BE2C (cell line): ENCODE results near the gene ROCK1.

Experiments used
- DNase-seq: peaks from one replicate; pipeline ENCODE4 v3.0.0-alpha.2; 2020
- H3K27me3 ChIP-seq: fragments of 250-450 bp; sonication (Bioruptor Pico); 2 replicates; pipeline ENCODE4 v1.5.1; 2020; ENCODE audit warnings: mild to moderate bottlenecking
- H3K36me3 ChIP-seq: fragments of 250-450 bp; sonication (Bioruptor Pico); 2 replicates; pipeline ENCODE4 v1.5.1; 2020; ENCODE audit warnings: mild to moderate bottlenecking
- H3K4me1 ChIP-seq: fragments of 250-450 bp; sonication (Bioruptor Pico); 2 replicates; pipeline ENCODE4 v1.5.1; 2020
- H3K4me3 ChIP-seq: 2 replicates; pipeline ENCODE4 v1.5.1; 2011; ENCODE audit warnings: low read depth, low read length
- H3K9me3 ChIP-seq: fragments of 250-450 bp; sonication (Bioruptor Pico); 2 replicates; pipeline ENCODE4 v1.5.1; 2020
- CTCF ChIP-seq: IDR thresholded peaks from 2 replicates; pipeline ENCODE4 v1.5.1; 2012; ENCODE audit warnings: mild to moderate bottlenecking, low read depth, low read length

Gene ROCK1

DNA sequence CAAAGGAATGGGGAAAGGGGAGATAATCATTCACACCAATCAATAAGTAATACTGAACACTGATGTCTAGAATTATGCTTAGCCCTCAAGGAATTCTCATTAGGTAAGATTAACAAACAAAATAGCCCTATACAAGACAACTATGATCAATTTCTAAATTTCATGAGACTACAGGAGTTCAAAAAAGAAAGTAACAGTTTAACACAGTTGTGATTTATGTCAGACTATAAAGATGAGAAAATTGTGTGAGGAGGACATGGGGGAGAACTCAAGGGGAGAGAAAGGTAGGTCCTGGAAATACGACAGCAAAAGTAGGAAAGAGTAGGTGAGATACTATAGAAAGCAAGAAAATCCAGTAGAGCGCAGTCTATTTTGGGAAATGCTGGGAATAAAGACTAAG is 14.9 kb downstream of the ROCK1 start:
- H3K4me3 ChIP-seq: no peak overlapping the region
- H3K4me1 ChIP-seq: no peaks in the 10 kb centered on the region
- no peak for DNase-seq
- TF ChIP-seq CTCF: no peak
- no peaks in the 10 kb centered on the region for H3K27me3 ChIP-seq
- no peaks in the 10 kb centered on the region for H3K36me3 ChIP-seq
- no peaks in the 10 kb centered on the region for H3K9me3 ChIP-seq

GRCh38 chr18:21093133-21093532 is 18.5 kb downstream of the ROCK1 start:
- TF ChIP-seq CTCF: no peak
- Histone ChIP-seq H3K4me1 (no peaks in the 10 kb centered on the region), H3K27me3 (no peaks in the 10 kb centered on the region), H3K9me3 (no peaks in the 10 kb centered on the region), H3K4me3 (no peak overlapping the region), H3K36me3 (no peaks in the 10 kb centered on the region)
- DNase-seq: no peak

DNA sequence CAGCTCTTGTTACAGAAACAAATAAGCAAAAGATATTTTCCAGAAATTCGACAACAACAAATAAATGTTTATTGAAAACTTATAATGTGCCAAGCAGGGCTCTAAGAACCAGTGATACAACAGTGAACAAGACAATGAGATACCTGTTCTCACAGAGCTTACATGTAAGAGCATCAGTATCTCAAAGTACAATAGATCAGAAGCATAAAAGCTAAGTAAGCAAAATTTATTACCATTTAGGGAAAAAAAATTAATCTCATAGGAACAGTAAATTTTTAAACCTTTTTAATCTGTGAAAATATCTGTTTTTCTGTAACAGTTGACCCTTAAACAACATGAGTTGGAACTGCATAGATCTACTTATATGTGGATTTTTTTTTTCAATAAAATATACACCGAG is 20.9 kb downstream of the ROCK1 start:
- Histone ChIP-seq H3K9me3 (no peaks in the 10 kb centered on the region), H3K27me3 (no peaks in the 10 kb centered on the region), H3K36me3 (no peaks in the 10 kb centered on the region), H3K4me3 (no peak overlapping the region), H3K4me1 (no peaks in the 10 kb centered on the region)
- TF ChIP-seq CTCF: no peak
- no peak for DNase-seq

- no peaks in the 10 kb centered on the region for H3K36me3 ChIP-seq
- H3K9me3 ChIP-seq: no peaks in the 10 kb centered on the region
- no peaks in the 10 kb centered on the region for H3K4me1 ChIP-seq
- DNase-seq: no peak
- H3K4me3 ChIP-seq: no peak overlapping the region
- TF ChIP-seq CTCF: no peak
- H3K27me3 ChIP-seq: no peaks in the 10 kb centered on the region
Measured at GRCh38 chr18:21085579-21086166, 25.9 kb downstream of the ROCK1 start.

GRCh38 chr18:21084511-21085078 is 27.0 kb downstream of the ROCK1 start:
- no peaks in the 10 kb centered on the region for H3K9me3 ChIP-seq
- H3K4me1 ChIP-seq: no peaks in the 10 kb centered on the region
- H3K27me3 ChIP-seq: no peaks in the 10 kb centered on the region
- no peaks in the 10 kb centered on the region for H3K36me3 ChIP-seq
- no peak for TF ChIP-seq CTCF
- no peak for DNase-seq
- no peak overlapping the region for H3K4me3 ChIP-seq

- Histone ChIP-seq H3K36me3 (no peaks in the 10 kb centered on the region), H3K27me3 (no peaks in the 10 kb centered on the region), H3K4me1 (no peaks in the 10 kb centered on the region), H3K9me3 (no peaks in the 10 kb centered on the region), H3K4me3 (no peak overlapping the region)
- TF ChIP-seq CTCF: no peak
- DNase-seq: no peak
Measured at GRCh38 chr18:21083017-21083416, 28.6 kb downstream of the ROCK1 start.
